CD4-positive, alpha-beta T cell (primary cell): Measurements from ENCODE around the gene IL6R. TPM values are rescaled to one million over a fixed set of nuclear protein-coding genes. Genes with fewer than 3 reads are reported as not detected.

Source experiments
- ATAC-seq: fragments of 200-7000 bp; cut with Tn5 transposase; one replicate; pipeline ENCODE4 v1.10.0; 2022; ENCODE audit warnings: mild to moderate bottlenecking; ENCODE audit not compliant: poor library complexity
- CTCF ChIA-PET: fragments of 350-600 bp; sonication (Branson Sonifier 250); formaldehyde crosslinking; loops from one replicate; lab custom pipeline; 2021; ENCODE audit warnings: antibody characterized with exemption, inconsistent platforms; lab: Charles Lee
- POLR2A ChIA-PET: fragments of 350-600 bp; sonication (Branson Sonifier 250); formaldehyde crosslinking; loops from one replicate; lab custom pipeline; 2021; ENCODE audit warnings: antibody characterized with exemption, inconsistent platforms; lab: Charles Lee
- DNase-seq, 14 experiments: peaks; one replicate each; pipeline ENCODE4 v3.0.0-alpha.2; 2013 to 2020; ENCODE audit warnings: mixed read lengths in 2 of 14
- H3K27ac ChIP-seq, 2 donors: one replicate each; pipeline versions ENCODE4 v1.5.1 to v1.7.0; 2013; ENCODE audit warnings: low read length in 2 of 2, low read depth in 1 of 2, mild to moderate bottlenecking in 1 of 2
- H3K27me3 ChIP-seq, 2 experiments: 1 replicate in 1 of 2; 2 replicates in 1 of 2; pipeline versions ENCODE4 v1.6.1 to v1.7.0; 2013; ENCODE audit warnings: low read length in 2 of 2, control low read depth in 1 of 2, mild to moderate bottlenecking in 1 of 2, moderate library complexity in 1 of 2; ENCODE audit not compliant: insufficient read depth in 2 of 2, control insufficient read depth in 1 of 2
- H3K36me3 ChIP-seq: one replicate; pipeline ENCODE4 v1.6.1; 2013; ENCODE audit warnings: low read length, control low read depth; ENCODE audit not compliant: insufficient read depth
- H3K4me1 ChIP-seq: one replicate; pipeline ENCODE4 v1.6.1; 2013; ENCODE audit warnings: low read length, control low read depth; ENCODE audit not compliant: insufficient read depth
- H3K4me3 ChIP-seq: one replicate; pipeline ENCODE4 v1.5.1; 2013; ENCODE audit warnings: mild to moderate bottlenecking, low read length, moderate library complexity
- H3K9me3 ChIP-seq, 2 experiments: 1 replicate in 1 of 2; 2 replicates in 1 of 2; pipeline versions ENCODE4 v1.6.1 to v1.7.0; 2013; ENCODE audit warnings: low read length in 2 of 2, mild to moderate bottlenecking in 2 of 2, control low read depth in 1 of 2, moderate library complexity in 1 of 2; ENCODE audit not compliant: control insufficient read depth in 1 of 2, insufficient read depth in 1 of 2
- H3K27ac Mint-ChIP-seq: one replicate; pipeline ENCODE4 v1.8.0; 2020; ENCODE audit warnings: mixed read lengths
- H3K27me3 Mint-ChIP-seq: one replicate; pipeline ENCODE4 v1.8.0; 2021; ENCODE audit warnings: mixed read lengths
- H3K36me3 Mint-ChIP-seq: one replicate; pipeline ENCODE4 v1.8.0; 2021; ENCODE audit warnings: low read depth, mixed read lengths
- H3K4me1 Mint-ChIP-seq: one replicate; pipeline ENCODE4 v1.8.0; 2021; ENCODE audit warnings: low read depth, mixed read lengths
- H3K4me3 Mint-ChIP-seq: one replicate; pipeline ENCODE4 v1.8.0; 2020; ENCODE audit warnings: mild to moderate bottlenecking, mixed read lengths
- H3K9me3 Mint-ChIP-seq: one replicate; pipeline ENCODE4 v1.8.0; 2020; ENCODE audit warnings: mixed read lengths
- intact Hi-C, 2 experiments: fragments of 100-400 bp; cut with DNase I in 1 of 2; cut with micrococcal nuclease in 1 of 2; formaldehyde crosslinking; loops; one replicate each; pipeline versions ENCODE4 v1.15.1 to v1.9.0; 2023 to 2025; cut with DNase I, micrococcal nuclease
- total RNA-seq, 174 experiments: library from RNA in 2 of 174; stranded (reverse) in 2 of 174; gene quantifications; one replicate each; pipeline ENCODE4 v1.2.3 and lab custom pipeline; 2021 to 2026
- TF ChIP-seq, protein P1 (sequence below): fragments of 200-600 bp; IDR thresholded peaks from one replicate; pipeline ENCODE4 v1.8.0; 2022; ENCODE audit warnings: antibody characterized with exemption, mild to moderate bottlenecking

The IL6R gene
- total RNA-seq, 2 experiments from 2014 or later, result 31.7 to 35.0 TPM

DNA sequence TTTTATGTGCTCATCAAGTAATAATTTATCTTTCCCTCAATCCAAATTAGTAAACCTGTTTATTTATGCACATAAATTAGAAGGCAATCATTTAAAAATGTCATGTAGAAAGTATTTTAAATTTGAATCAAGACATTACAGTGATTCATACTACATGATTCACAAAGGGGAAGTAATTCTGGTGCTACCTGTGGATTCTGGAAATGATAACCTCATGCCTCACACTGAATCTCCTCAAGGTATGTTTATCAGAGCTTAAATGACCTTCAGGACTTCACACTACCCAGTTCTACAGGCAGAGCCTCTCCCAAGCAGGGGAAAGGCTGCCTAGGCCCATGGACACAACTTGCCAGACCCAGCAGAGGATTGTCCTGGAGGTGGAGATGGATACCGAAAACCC is 71.6 kb downstream of the IL6R start:
- Histone ChIP-seq H3K9me3 (no peaks in the 10 kb centered on the region), H3K27ac (no peak overlapping the region), H3K4me1 (peaks cover 11% of the 10 kb centered on the region), H3K27me3 (no peaks in the 10 kb centered on the region), H3K4me3 (no peak overlapping the region), H3K36me3 (no peaks in the 10 kb centered on the region)
- CTCF ChIA-PET, result interaction anchor here (0.7 kb wide), 1 partner anchor 608 kb away, joined by 3 read pairs; no protein-coding TSS in a partner anchor
- no peaks in the 10 kb centered on the region for H3K27me3 Mint-ChIP-seq
- no peak for ATAC-seq
- no peaks in the 10 kb centered on the region for H3K36me3 Mint-ChIP-seq
- no peak overlapping the region for H3K27ac Mint-ChIP-seq
- POLR2A ChIA-PET, result interaction anchor here (0.7 to 1.2 kb wide), 3 partner anchors 12 to 73 kb away, joined by 3 read pairs; no protein-coding TSS in a partner anchor
- TF ChIP-seq, protein P1, sequence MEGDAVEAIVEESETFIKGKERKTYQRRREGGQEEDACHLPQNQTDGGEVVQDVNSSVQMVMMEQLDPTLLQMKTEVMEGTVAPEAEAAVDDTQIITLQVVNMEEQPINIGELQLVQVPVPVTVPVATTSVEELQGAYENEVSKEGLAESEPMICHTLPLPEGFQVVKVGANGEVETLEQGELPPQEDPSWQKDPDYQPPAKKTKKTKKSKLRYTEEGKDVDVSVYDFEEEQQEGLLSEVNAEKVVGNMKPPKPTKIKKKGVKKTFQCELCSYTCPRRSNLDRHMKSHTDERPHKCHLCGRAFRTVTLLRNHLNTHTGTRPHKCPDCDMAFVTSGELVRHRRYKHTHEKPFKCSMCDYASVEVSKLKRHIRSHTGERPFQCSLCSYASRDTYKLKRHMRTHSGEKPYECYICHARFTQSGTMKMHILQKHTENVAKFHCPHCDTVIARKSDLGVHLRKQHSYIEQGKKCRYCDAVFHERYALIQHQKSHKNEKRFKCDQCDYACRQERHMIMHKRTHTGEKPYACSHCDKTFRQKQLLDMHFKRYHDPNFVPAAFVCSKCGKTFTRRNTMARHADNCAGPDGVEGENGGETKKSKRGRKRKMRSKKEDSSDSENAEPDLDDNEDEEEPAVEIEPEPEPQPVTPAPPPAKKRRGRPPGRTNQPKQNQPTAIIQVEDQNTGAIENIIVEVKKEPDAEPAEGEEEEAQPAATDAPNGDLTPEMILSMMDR, result no peak
- no peak for DNase-seq
- H3K4me1 Mint-ChIP-seq, result peaks cover 26% of the 10 kb centered on the region
- intact Hi-C loops, result loop anchor here (5.0 kb wide), 2 partner anchors 34 to 204 kb away; partner anchors contain the start of gene HAX1 (in 1 of the 2)
- H3K9me3 Mint-ChIP-seq, result no peaks in the 10 kb centered on the region
- no peak overlapping the region for H3K4me3 Mint-ChIP-seq

DNA sequence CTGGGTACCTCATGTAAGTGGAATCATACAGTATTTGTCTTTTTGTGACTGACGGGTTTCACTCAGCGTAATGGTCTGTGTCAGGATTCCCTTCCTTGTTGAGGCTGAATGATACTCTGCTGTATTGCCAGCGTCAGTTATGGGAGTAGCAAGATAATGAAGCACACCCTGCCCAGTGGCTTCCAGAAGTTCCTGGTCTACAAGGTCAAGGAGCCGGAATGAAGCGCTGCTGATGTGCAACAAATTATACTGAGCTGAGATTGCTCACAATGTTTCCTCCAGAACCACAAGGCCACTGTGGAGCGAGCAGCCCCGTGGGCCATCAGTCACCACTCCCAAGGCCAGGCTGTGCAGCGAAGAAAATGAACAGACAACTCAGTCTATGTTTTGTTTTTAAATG is 72.9 kb downstream of the IL6R start:
- Histone ChIP-seq H3K4me3 (no peak overlapping the region), H3K36me3 (no peaks in the 10 kb centered on the region), H3K27ac (no peak overlapping the region), H3K4me1 (peaks cover 11% of the 10 kb centered on the region), H3K9me3 (no peaks in the 10 kb centered on the region), H3K27me3 (no peaks in the 10 kb centered on the region)
- Mint-ChIP-seq H3K27me3 (no peaks in the 10 kb centered on the region), H3K4me3 (no peak overlapping the region), H3K9me3 (no peaks in the 10 kb centered on the region), H3K4me1 (peaks cover 20% of the 10 kb centered on the region), H3K36me3 (no peaks in the 10 kb centered on the region), H3K27ac (no peak overlapping the region)
- ChIA-PET CTCF (no interaction called here), POLR2A (no interaction called here)
- intact Hi-C loops, result loop anchor here (1.0 to 5.0 kb wide), 5 partner anchors 36 to 206 kb away; partner anchors contain the start of genes IL6R (in 2 of the 2) and HAX1 (in 1 of the 2)
- DNase-seq (no peak), ATAC-seq (no peak)
- TF ChIP-seq, protein P1, result no peak

DNA sequence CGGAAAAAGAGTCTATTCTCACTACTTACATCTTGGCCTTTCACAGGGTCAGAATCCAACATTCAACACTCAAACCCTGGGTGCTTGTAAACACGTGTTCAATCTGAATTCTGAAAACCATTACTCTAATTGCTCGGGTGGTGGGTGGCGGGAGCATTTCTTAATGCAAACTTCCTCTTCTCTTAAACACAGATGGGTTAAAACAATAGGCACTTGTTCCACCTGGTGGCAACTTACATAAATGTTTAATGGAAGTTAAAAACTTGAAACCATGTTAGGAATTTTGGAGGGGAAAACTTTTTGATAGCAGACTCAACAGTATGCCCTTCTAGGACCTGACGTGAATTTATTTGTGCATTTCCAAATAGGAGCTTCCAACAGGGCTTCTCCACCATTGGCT is 73.5 kb downstream of the IL6R start:
- Mint-ChIP-seq H3K4me3 (no peak overlapping the region), H3K27me3 (no peaks in the 10 kb centered on the region), H3K27ac (no peak overlapping the region), H3K4me1 (peaks cover 20% of the 10 kb centered on the region), H3K36me3 (no peaks in the 10 kb centered on the region), H3K9me3 (no peaks in the 10 kb centered on the region)
- Histone ChIP-seq H3K4me1 (peaks cover 11% of the 10 kb centered on the region), H3K4me3 (no peak overlapping the region), H3K27ac (no peak overlapping the region), H3K36me3 (no peaks in the 10 kb centered on the region), H3K27me3 (no peaks in the 10 kb centered on the region), H3K9me3 (no peaks in the 10 kb centered on the region)
- TF ChIP-seq, protein P1, result peak; percentile 73
- peak in 5 of 14 experiments; percentile 32 to 62 (median 54) for DNase-seq
- ChIA-PET CTCF (interaction anchor here (0.9 to 4.3 kb wide), 13 partner anchors 11 to 716 kb away, joined by 3 to 43 read pairs (median 5); partner anchors contain the start of genes ATP8B2 and EFNA4), POLR2A (interaction anchor here (1.5 to 2.9 kb wide), 5 partner anchors 11 to 152 kb away, joined by 3 to 9 read pairs (median 9); no protein-coding TSS in a partner anchor)
- intact Hi-C loops, result loop anchor here (1.0 to 5.0 kb wide), 7 partner anchors 36 to 400 kb away; partner anchors contain the start of genes IL6R (in 2 of the 2) and HAX1 (in 1 of the 2)
- peak; percentile 72 for ATAC-seq
